HG03196 (cell line): ENCODE results near the gene WDFY3.
"Not testable (repeated sequence)": the region's sequence is repeated elsewhere in the genome, so short reads cannot be mapped to it uniquely, and the experiment has no call there.

Source experiments
- ATAC-seq: cut with Tn5 transposase; IDR thresholded peaks from one replicate; pipeline ENCODE4 v1.9.1; 2021; ENCODE audit not compliant: unreplicated experiment

Gene WDFY3

GRCh38 chr4:84866295-84866694 lies 100.2 kb downstream of the WDFY3 start:
- no peak for ATAC-seq

- ATAC-seq = no peak
Observed at GRCh38 chr4:84865600-84865999, 100.9 kb downstream of the WDFY3 start.

GRCh38 chr4:84862064-84862463 lies 104.4 kb downstream of the WDFY3 start:
- no peak for ATAC-seq

GRCh38 chr4:84857296-84857695 lies 109.2 kb downstream of the WDFY3 start:
- ATAC-seq = no peak

- no peak for ATAC-seq
Observed at GRCh38 chr4:84856468-84857049, 109.9 kb downstream of the WDFY3 start.

- ATAC-seq = no peak
Observed at GRCh38 chr4:84855774-84856173, 110.7 kb downstream of the WDFY3 start.

- ATAC-seq = no peak
Observed at GRCh38 chr4:84852081-84852480, 114.4 kb downstream of the WDFY3 start.

GRCh38 chr4:84849051-84849640 lies 117.3 kb downstream of the WDFY3 start:
- no peak for ATAC-seq

GRCh38 chr4:84848432-84848831 lies 118.1 kb downstream of the WDFY3 start:
- no peak for ATAC-seq

GRCh38 chr4:84847978-84848377 lies 118.5 kb downstream of the WDFY3 start:
- no peak for ATAC-seq

GRCh38 chr4:84846985-84847384 lies 119.5 kb downstream of the WDFY3 start:
- ATAC-seq = no peak

- ATAC-seq = no peak
Observed at GRCh38 chr4:84841435-84841834, 125.1 kb downstream of the WDFY3 start.

GRCh38 chr4:84837751-84838150 lies 128.7 kb downstream of the WDFY3 start:
- no peak for ATAC-seq

GRCh38 chr4:84829633-84830032 lies 136.9 kb downstream of the WDFY3 start:
- not testable (repeated sequence) for ATAC-seq

- ATAC-seq = no peak
Observed at GRCh38 chr4:84826681-84827080, 139.8 kb downstream of the WDFY3 start.

GRCh38 chr4:84825701-84826341 lies 140.7 kb downstream of the WDFY3 start:
- ATAC-seq = no peak

GRCh38 chr4:84821064-84821463 lies 145.4 kb downstream of the WDFY3 start:
- ATAC-seq = no peak

- ATAC-seq = no peak
Observed at GRCh38 chr4:84814094-84814750, 152.3 kb downstream of the WDFY3 start.

GRCh38 chr4:84809946-84810345 lies 156.5 kb downstream of the WDFY3 start:
- ATAC-seq = no peak

- ATAC-seq = no peak
Observed at GRCh38 chr4:84808332-84808731, 158.2 kb downstream of the WDFY3 start.

GRCh38 chr4:84806541-84806940 lies 159.9 kb downstream of the WDFY3 start:
- not testable (repeated sequence) for ATAC-seq

- ATAC-seq = no peak
Observed at GRCh38 chr4:84804136-84804535, 162.4 kb downstream of the WDFY3 start.
